Lower leg skin (tissue), 4 donors: ENCODE data around the gene CSRP1. TPM values are rescaled to one million over a fixed set of nuclear protein-coding genes. Genes with fewer than 3 reads are reported as not detected.
A peak's percentile ranks its signal among the peaks of the same experiment; 100 is the strongest.

Experiments used
- DNase-seq, 2 donors: peaks; one replicate each; pipeline ENCODE4 v3.0.0-alpha.2; 2019; ENCODE audit warnings: low spot score in 2 of 2
- H3K4me3 ChIP-seq: fragments of 200-600 bp; sonication (generic); 2 replicates; pipeline ENCODE4 v1.5.1; 2017; ENCODE audit warnings: mild to moderate bottlenecking, low read depth; ENCODE audit not compliant: poor library complexity, severe bottlenecking
- CTCF ChIP-seq, 3 donors: fragments of 450-650 bp; IDR thresholded peaks; one replicate each; pipeline ENCODE4 v1.5.1; 2016; ENCODE audit warnings: antibody characterized with exemption in 3 of 3, mild to moderate bottlenecking in 3 of 3, moderate library complexity in 2 of 3
- POLR2A ChIP-seq, 2 donors: fragments of 450-650 bp; IDR thresholded peaks; one replicate each; pipeline ENCODE4 v1.6.1; 2016 to 2017; ENCODE audit warnings: antibody characterized with exemption in 2 of 2, mild to moderate bottlenecking in 1 of 2, moderate library complexity in 1 of 2
- WGBS, 2 donors: methylation state at CpG; one replicate each; pipeline ENCODE4 v1.1.5; 2018; 5-methylcytosine and 5-hydroxymethylcytosine counted together
- intact Hi-C: fragments of 100-400 bp; cut with DNase I; formaldehyde crosslinking; loops from one replicate; pipeline ENCODE4 v1.15.0; 2023; ENCODE audit warnings: low total_unique reads
- total RNA-seq, 4 donors: library from RNA; depleted of rRNA; stranded (reverse); fragments of >200 nt; gene quantifications; one replicate each; pipeline ENCODE4 v1.1.0, GENCODE V29; 2016

The CSRP1 gene
- total RNA-seq, 4 donors from 2014 or later: 310 to 627 (median 401) TPM

DNA sequence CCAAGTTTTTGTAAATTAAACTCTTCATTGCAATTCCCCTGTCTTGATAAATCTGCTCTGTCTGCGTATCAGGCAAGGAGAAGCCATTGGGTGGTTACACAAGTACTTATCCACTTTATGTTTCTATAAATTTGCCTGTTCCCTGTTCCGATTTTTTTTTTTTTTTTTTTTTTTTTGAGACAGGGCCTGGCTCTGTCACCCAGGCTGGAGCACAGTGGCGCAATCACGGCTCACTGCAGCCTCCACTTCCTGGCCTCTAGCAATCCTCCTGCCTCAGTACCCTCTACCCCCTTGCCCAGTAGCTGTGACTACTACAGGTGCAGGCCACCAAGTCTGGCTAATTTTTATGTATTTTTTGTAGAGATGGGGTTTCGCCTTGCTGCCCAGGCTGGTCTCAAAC, 11.1 kb upstream of the CSRP1 start:
- DNase-seq: peak in 1 of 2 donors; percentile 68
- 63 to 70% methylated on average over 5 of the region's 5 CpGs for WGBS, 2 donors
- no peak for TF ChIP-seq POLR2A (IDR thresholded peaks at IDR 0.05)
- TF ChIP-seq CTCF (IDR thresholded peaks at IDR 0.05): no peak
- no peak overlapping the region for H3K4me3 ChIP-seq
- intact Hi-C loops: loop anchor here (10.0 kb wide), 1 partner anchor 73 kb away; no protein-coding TSS in a partner anchor

DNA sequence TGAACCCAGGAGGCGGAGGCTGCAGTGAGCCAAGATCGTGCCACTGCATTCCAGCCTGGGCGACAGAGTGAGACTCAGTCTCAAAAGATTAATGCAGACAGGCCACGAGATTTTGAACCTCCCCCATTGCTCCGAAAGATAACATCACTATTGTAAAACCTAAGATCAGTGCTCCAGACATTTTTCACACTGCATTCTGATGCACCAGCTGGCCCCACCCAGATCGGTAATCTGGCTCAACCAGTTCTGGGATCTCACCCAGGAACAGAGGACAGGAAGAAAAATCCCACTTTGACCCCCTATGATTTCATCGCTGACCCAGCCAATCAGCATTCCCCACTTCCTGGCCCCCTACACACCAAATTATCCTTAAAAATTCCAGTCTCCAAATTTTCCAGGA, 10.7 kb upstream of the CSRP1 start:
- DNase-seq: no peak
- WGBS, 2 donors: 48 to 53% methylated on average over 7 of the region's 7 CpGs
- no peak overlapping the region for H3K4me3 ChIP-seq
- TF ChIP-seq POLR2A (IDR thresholded peaks at IDR 0.05) (no peak), CTCF (IDR thresholded peaks at IDR 0.05) (no peak)
- intact Hi-C loops: loop anchor here (10.0 kb wide), 1 partner anchor 73 kb away; no protein-coding TSS in a partner anchor

GRCh38 chr1:201516511-201517127, 9.7 kb upstream of the CSRP1 start:
- no peak overlapping the region for H3K4me3 ChIP-seq
- no peak for DNase-seq
- intact Hi-C loops: loop anchor here (10.0 kb wide), 1 partner anchor 72 kb away; no protein-coding TSS in a partner anchor
- WGBS, 2 donors: 95 to 96% methylated on average over 2 of the region's 2 CpGs
- no peak for TF ChIP-seq POLR2A (IDR thresholded peaks at IDR 0.05)
- TF ChIP-seq CTCF (IDR thresholded peaks at IDR 0.05): no peak

- intact Hi-C loops: loop anchor here (10.0 kb wide), 1 partner anchor 71 kb away; no protein-coding TSS in a partner anchor
- H3K4me3 ChIP-seq: no peak overlapping the region
- 85 to 93% methylated on average over 1 of the region's 1 CpG for WGBS, 2 donors
- no peak for DNase-seq
- TF ChIP-seq POLR2A (IDR thresholded peaks at IDR 0.05) (no peak), CTCF (IDR thresholded peaks at IDR 0.05) (no peak)
These were observed 9.0 kb upstream of the CSRP1 start for GRCh38 chr1:201515895-201516294.

GRCh38 chr1:201515062-201515750, 8.3 kb upstream of the CSRP1 start:
- 81 to 89% methylated on average over 9 of the region's 9 CpGs for WGBS, 2 donors
- DNase-seq: no peak
- no peak overlapping the region for H3K4me3 ChIP-seq
- intact Hi-C loops: loop anchor here (10.0 kb wide), 1 partner anchor 70 kb away; no protein-coding TSS in a partner anchor
- no peak for TF ChIP-seq CTCF (IDR thresholded peaks at IDR 0.05)
- no peak for TF ChIP-seq POLR2A (IDR thresholded peaks at IDR 0.05)
